D721Med (cell line): Measurements from ENCODE around the gene SLC38A3.
"Not testable (repeated sequence)": the region's sequence is repeated elsewhere in the genome, so short reads cannot be mapped to it uniquely, and the experiment has no call there.

ENCODE experiments used
- DNase-seq: peaks from one replicate; pipeline ENCODE4 v3.0.0; 2011; ENCODE audit warnings: low spot score; ENCODE audit not compliant: insufficient read length
- FAIRE-seq: peaks from 2 replicates; lab custom pipeline; 2011; peaks lifted over from hg19 to GRCh38; lab: Jason Lieb, UNC
- CTCF ChIP-seq: IDR thresholded peaks from 2 replicates; pipeline ENCODE4 v1.5.1; 2012; ENCODE audit warnings: mild to moderate bottlenecking, control low read depth; ENCODE audit not compliant: insufficient read depth; ENCODE audit errors: missing control alignments

The SLC38A3 gene

GRCh38 chr3:50260027-50260941 is 55.2 kb downstream of the SLC38A3 start:
- DNase-seq (peak; percentile 100), FAIRE-seq (no peak)
- peak; percentile 84 for TF ChIP-seq CTCF

DNA sequence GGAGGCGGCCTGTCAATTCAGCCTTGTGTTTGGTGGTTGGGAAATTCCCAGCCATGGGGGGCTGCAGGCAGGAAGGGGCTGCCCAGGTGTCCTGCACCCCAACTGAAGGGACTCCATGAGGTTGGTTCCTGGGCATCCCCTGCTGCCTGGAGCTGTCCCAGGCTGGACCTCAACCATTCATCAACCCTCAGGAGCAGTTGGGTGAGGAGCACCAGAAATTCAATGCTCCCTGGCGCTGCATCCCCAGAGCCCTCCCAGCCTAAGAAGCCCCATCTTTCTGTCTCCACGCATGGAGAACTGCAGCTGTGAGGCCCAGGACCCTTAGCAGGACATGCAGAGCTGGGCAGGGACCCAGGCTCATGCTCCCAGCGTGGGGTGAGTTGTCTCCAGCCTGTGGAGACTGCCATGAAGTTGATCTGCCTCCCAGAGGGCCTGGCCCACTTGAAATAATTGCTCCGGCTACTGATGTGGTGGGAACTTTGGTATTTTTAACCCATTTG is 55.9 kb downstream of the SLC38A3 start:
- no peak for FAIRE-seq
- no peak for DNase-seq
- TF ChIP-seq CTCF: no peak

DNA sequence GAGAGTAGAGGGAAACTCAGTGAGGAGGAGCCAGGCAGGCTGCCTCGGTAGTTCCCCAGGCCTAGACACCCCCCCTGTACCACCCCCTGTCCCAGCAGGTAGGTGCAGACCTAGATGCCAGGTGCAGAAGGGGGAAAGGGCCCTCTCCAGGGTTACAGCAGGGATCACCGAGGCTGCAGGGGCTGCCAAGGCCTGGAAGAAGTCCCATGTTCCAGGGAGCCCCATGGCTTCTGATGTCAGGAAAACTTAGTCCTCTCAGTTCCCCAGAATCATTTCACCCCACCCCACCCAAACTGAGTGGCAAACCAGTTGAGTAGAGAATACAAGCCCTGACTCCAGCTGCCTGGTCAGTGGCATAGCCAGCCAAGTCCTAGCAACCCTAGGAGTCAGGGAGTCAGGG is 56.4 kb downstream of the SLC38A3 start:
- no peak for DNase-seq
- TF ChIP-seq CTCF: no peak
- FAIRE-seq: no peak

DNA sequence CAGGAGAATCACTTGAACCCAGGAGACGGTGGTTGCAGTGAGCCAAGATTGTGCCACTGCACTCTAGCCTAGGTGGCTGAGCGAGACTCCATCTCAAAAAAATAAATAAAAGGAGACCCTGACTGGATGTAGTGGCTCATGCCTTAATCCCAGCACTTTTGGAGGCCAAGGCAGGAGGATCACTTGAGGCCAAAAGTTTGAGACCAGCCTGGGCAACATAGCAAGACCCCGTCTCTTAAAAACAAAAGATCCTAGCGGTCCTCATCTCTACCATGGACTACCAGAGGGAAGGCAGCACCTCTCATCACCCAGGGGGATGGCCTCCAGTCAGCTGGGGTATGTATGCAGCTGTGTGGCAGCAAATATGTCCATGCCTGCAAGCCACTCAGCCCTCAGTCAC is 57.1 kb downstream of the SLC38A3 start:
- not testable (repeated sequence) for DNase-seq, FAIRE-seq

DNA sequence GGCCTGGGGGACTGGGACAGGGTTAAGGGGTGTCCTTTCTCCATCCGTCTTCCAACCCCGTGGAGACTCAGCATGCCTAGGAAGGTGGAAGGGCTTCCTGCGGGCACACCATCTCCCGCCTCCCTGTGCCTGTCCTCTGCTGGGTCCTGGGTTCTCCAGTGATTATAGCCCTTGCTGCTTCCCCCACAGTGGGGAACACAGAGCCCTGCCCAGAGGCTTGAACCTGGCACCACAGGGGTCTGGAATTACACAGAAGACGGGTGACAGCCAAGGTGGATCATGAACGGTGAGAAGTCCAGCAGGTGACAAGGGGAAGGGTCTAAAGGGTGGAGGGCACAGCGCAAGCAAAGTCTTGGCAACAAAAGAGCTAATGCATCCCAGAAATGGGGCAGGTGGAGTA is 57.7 kb downstream of the SLC38A3 start:
- FAIRE-seq: no peak
- DNase-seq: no peak
- TF ChIP-seq CTCF: no peak

- TF ChIP-seq CTCF: no peak
- DNase-seq (no peak), FAIRE-seq (no peak)
Measured at GRCh38 chr3:50263478-50264382, 58.7 kb downstream of the SLC38A3 start.

DNA sequence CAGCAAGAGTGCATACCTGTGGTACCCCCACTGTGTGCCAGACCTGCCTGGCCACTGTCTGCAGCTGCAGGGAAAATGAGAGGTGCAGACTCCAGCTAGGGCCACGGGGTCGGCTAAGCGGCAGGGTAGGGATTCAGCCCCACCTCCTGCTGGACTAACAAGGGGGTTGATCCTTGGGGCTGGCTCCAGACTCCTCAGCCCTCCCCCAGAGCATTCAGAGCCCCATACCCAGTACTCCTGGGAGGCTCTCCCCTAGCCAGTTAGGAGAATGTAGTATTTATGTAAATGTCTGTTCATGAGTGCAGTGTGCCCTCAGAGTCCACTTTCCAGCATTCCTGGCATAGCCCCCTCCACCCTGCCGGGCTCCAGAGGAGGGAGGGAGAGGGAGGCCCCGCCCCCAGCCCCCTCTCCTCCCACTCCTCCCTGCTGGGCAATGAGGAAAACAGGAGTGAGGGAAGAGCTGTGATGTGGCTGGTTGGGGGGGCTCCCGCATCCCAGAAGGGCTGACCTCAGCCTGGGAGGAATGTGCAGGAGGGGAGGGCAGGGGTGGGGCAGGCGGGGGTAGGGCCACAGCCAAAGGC is 59.4 kb downstream of the SLC38A3 start:
- no peak for TF ChIP-seq CTCF
- FAIRE-seq (no peak), DNase-seq (peak; percentile 51)
